GM12865 (cell line): ENCODE data around the gene FSIP1.
A peak's percentile ranks its signal among the peaks of the same experiment; 100 is the strongest.

Experiments
- DNase-seq: peaks from one replicate; pipeline ENCODE4 v3.0.0; 2010; ENCODE audit warnings: low read depth
- H3K4me3 ChIP-seq: 2 replicates; pipeline ENCODE4 v1.5.1; 2011; ENCODE audit warnings: mild to moderate bottlenecking, low read depth, low read length, control low read depth
- TF ChIP-seq, protein P1 (sequence below): IDR thresholded peaks from 2 replicates; pipeline ENCODE4 v1.5.1; 2011; ENCODE audit warnings: low read length, control low read depth, low read depth, inconsistent platforms; ENCODE audit not compliant: insufficient read depth; ENCODE audit errors: missing control alignments

Gene FSIP1

DNA sequence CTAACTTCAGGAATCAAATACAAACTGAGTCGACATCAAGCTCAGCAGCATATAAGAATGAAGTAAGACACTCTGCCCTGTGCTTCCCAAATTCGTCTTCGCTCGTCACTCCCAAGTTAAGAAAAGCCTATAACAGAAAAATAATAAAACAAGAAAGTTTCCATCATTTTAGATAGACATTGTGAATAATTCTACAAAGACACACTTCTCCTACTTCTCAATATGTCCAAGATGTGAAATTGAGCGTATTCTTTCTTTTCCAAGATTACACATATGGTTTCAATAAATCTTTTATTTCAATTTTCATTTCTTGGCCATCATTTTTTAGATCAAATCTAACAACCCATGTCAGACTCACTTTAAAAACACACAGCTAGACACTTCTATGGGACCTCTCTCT, 85.1 kb downstream of the FSIP1 start:
- TF ChIP-seq, protein P1, sequence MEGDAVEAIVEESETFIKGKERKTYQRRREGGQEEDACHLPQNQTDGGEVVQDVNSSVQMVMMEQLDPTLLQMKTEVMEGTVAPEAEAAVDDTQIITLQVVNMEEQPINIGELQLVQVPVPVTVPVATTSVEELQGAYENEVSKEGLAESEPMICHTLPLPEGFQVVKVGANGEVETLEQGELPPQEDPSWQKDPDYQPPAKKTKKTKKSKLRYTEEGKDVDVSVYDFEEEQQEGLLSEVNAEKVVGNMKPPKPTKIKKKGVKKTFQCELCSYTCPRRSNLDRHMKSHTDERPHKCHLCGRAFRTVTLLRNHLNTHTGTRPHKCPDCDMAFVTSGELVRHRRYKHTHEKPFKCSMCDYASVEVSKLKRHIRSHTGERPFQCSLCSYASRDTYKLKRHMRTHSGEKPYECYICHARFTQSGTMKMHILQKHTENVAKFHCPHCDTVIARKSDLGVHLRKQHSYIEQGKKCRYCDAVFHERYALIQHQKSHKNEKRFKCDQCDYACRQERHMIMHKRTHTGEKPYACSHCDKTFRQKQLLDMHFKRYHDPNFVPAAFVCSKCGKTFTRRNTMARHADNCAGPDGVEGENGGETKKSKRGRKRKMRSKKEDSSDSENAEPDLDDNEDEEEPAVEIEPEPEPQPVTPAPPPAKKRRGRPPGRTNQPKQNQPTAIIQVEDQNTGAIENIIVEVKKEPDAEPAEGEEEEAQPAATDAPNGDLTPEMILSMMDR = no peak
- H3K4me3 ChIP-seq = no peak overlapping the region
- DNase-seq = no peak

DNA sequence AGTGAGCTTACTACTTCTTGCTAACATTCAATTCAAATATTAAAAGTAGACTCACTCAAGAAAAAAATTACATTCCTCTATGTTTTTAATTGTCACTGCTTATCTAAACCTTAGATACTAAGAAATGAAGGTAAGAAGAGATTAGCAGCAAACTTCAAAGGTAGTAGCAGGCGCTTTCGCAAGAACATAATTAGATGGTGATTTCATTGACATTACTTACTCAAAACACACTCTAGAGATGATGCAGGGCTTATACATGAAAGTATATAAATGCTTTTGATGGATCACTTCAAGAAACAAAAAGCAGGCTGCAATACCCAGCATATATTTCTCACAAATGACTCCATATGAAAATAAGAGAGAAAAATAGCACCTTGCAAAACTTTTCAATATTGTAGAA, 86.8 kb downstream of the FSIP1 start:
- TF ChIP-seq, protein P1 = no peak
- DNase-seq = peak; percentile 29
- H3K4me3 ChIP-seq = no peak overlapping the region

DNA sequence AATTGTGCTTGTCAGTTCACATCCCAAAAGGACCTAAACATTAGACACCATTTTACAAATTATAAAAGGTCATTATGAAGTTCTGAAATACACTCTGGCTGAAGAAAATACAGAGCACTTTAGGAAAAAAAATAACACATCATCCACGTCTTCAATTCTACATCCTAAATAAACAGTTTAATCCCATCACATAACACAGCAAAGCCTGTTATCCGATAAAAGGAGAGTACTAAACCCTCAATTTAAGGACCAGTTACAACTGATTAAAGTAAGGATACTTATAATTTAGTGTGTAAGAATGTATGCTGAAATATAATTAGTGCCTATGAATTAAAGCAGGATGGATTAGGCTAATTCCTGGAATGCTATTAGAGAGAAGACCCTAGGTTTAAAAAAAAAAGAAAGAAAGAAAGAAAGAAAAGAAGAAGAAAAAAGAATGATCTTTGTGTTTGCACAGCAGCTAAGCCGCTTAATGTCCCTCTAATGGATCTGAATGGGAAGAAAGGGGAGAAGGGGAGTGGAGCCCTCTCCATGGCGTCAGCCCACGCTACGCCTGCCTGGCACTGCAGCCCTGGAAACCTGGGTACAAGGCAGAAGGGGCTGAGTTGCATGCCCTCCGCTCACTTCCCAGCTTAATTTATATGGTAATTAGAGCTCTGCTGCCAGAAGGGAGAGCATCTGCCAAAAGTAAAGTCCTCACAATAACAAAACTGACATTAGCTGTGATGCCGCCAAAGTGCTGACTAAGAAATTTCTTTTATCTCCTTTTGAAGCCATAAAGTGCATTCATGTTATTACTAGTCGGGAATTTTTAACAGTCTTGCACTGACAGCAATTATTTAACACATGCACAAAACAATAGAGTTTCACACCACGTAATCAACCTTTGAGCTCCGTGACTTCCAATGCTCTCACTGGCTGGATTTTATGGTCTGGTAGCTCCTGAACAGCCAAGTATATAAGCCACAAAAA, 90.0 kb downstream of the FSIP1 start:
- DNase-seq = peak; percentile 40
- TF ChIP-seq, protein P1 = no peak

DNA sequence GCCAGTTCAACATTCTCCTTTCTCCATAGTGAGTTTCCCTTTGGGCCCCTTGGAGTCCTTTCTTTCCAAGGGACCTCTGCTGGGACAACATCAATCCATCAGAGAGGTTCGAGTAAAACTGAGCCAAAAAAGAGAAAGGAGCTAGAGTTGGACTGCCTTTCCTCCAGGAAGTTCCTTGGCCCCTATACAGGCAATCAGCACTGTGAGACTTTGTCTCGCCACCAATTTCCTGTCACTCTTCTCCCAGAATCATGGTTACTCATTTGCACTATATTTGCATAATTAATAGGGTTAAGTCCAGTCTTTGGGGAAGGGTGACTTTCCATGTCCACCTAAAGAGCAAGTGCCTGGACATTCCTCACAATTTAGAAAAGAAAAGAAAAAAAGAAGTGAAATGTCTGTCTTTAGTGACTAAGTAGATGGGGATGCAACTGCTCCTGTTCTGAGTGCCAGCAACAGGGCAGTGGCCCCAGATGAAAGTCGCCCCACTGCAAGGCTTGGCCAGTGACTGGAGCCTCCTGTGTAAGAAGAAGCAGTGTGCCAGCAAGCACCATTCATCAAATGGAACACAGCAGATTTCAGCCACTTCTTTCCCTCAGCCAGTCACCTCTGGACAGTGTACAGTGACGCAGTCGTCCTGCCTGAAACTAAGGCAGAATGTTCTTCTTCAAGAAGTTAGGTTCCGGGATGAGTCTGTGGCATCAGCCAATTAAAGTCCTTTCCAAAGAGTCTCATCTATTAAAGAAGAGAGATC, 91.6 kb downstream of the FSIP1 start:
- H3K4me3 ChIP-seq = no peak overlapping the region
- TF ChIP-seq, protein P1 = no peak
- no peak for DNase-seq

More for the DNA sequence above, 90.0 kb downstream of the FSIP1 start:
- no peak overlapping the region for H3K4me3 ChIP-seq

DNA sequence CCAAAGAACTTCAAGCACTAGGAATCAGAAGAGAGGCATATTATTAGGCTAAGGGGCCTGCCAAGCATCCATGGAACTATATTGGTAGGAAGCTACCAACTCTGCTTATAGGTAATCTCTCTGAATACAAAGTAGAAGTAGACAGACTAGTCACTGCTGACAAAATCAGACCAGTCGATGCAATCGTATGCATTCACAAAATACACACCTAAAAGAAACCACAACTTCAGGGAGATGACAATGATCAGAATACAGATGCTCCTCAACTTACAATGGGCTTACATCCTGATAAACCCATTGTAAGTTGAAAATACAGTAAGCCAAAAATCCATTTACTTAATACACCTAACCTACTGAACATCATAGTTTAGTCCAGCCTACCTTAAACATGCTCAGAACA, 94.7 kb downstream of the FSIP1 start:
- TF ChIP-seq, protein P1 = no peak
- H3K4me3 ChIP-seq = no peak overlapping the region
- no peak for DNase-seq

DNA sequence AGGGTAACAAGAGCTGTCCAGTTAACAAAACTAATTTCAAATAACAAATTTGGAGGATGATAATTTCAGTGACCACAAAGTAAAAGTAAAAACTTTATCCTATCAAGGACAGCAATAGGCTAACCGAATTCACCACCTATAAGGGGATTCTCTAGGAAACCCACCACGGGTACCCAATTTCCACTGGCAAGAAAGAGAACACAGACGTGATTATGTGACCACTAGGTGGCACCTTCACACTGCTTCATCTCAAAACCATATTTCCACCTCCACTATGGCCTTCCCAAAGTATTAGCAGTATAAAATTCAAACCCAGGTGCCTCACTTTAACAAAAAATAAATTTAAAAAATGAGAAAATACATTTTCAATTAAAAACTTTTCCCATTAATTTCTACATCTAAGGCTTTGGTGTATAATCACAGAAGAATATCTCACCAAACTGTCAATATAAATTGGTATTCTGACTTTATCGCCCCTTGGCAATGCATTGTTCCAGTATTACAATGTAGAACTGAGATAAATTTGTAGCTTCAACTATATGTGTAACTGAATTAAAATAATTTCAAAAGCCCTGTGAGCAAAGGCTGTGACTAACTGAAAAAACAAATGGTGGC, 96.5 kb downstream of the FSIP1 start:
- TF ChIP-seq, protein P1 = peak; percentile 66
- DNase-seq = peak; percentile 63
- no peak overlapping the region for H3K4me3 ChIP-seq
